PFSK-1 (cell line): ENCODE measurements around the gene USF2.

Experiments
- POLR2AphosphoS5 ChIP-seq: IDR thresholded peaks from 2 replicates; pipeline ENCODE4 v1.6.1; 2012; ENCODE audit warnings: low read depth, mild to moderate bottlenecking, control low read depth, low read length, moderate library complexity
- SIN3A ChIP-seq: IDR thresholded peaks from 2 replicates; pipeline ENCODE4 v1.6.1; 2012; ENCODE audit warnings: mild to moderate bottlenecking, low read length, moderate library complexity, borderline replicate concordance; ENCODE audit not compliant: insufficient read depth
- TAF1 ChIP-seq: IDR thresholded peaks from 2 replicates; pipeline ENCODE4 v1.6.1; 2012; ENCODE audit warnings: low read length, control low read depth, borderline replicate concordance; ENCODE audit not compliant: insufficient read depth
- TF ChIP-seq, protein P1 (sequence below), 2 experiments: IDR thresholded peaks; 2 replicates each; pipeline versions ENCODE4 v1.6.1 to v1.8.0; 2011 to 2012; ENCODE audit warnings: low read depth in 2 of 2, low read length in 2 of 2, control low read depth in 1 of 2, inconsistent platforms in 1 of 2, mild to moderate bottlenecking in 1 of 2, moderate library complexity in 1 of 2; ENCODE audit not compliant: insufficient read depth in 1 of 2

DNA sequence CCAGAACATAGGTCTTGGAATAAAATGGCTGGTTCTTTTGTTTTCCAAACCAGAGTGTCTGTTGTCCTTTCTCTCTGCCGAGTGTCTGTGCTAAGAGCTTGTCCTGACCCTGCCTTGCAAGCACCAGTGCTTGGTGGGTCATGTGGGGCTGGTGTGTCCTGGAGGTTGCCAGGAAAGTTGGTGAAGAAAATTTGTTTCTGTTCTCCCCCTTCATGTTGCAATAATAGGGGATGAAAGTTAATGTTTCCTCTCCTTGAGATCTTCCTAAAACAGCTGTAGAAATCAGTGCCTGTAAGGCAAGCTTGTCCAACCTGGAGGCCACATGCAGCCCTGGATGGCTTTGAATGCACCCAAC is 16.3 kb downstream of the USF2 start:
- TF ChIP-seq POLR2AphosphoS5 (no peak), TAF1 (no peak), SIN3A (no peak)
- TF ChIP-seq, protein P1, sequence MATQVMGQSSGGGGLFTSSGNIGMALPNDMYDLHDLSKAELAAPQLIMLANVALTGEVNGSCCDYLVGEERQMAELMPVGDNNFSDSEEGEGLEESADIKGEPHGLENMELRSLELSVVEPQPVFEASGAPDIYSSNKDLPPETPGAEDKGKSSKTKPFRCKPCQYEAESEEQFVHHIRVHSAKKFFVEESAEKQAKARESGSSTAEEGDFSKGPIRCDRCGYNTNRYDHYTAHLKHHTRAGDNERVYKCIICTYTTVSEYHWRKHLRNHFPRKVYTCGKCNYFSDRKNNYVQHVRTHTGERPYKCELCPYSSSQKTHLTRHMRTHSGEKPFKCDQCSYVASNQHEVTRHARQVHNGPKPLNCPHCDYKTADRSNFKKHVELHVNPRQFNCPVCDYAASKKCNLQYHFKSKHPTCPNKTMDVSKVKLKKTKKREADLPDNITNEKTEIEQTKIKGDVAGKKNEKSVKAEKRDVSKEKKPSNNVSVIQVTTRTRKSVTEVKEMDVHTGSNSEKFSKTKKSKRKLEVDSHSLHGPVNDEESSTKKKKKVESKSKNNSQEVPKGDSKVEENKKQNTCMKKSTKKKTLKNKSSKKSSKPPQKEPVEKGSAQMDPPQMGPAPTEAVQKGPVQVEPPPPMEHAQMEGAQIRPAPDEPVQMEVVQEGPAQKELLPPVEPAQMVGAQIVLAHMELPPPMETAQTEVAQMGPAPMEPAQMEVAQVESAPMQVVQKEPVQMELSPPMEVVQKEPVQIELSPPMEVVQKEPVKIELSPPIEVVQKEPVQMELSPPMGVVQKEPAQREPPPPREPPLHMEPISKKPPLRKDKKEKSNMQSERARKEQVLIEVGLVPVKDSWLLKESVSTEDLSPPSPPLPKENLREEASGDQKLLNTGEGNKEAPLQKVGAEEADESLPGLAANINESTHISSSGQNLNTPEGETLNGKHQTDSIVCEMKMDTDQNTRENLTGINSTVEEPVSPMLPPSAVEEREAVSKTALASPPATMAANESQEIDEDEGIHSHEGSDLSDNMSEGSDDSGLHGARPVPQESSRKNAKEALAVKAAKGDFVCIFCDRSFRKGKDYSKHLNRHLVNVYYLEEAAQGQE (IDR thresholded peaks at IDR 0.05; ENCODE audit: insufficient read depth in 1 of 2, low read depth in 2 of 2, low read length in 2 of 2) = no peak
